Keratinocyte (primary cell): Measurements from ENCODE around the gene COMMD4. TPM values are rescaled to one million over a fixed set of nuclear protein-coding genes. Genes with fewer than 3 reads are reported as not detected.

Source experiments
- DNase-seq: peaks from one replicate; pipeline ENCODE4 v3.0.0-alpha.2; 2011; ENCODE audit warnings: low read depth, missing footprints, low spot score
- FAIRE-seq: peaks from 2 replicates; lab custom pipeline; 2011; peaks lifted over from hg19 to GRCh38; lab: Jason Lieb, UNC
- H2AFZ ChIP-seq: 2 replicates; pipeline ENCODE4 v1.6.0; 2012; ENCODE audit warnings: low read length, control low read depth, inconsistent platforms; ENCODE audit not compliant: control insufficient read depth
- H3K27ac ChIP-seq: 2 replicates; pipeline ENCODE4 v1.5.1; 2011; ENCODE audit warnings: low read length; ENCODE audit not compliant: control insufficient read depth, insufficient read depth
- H3K27me3 ChIP-seq: 3 replicates; pipeline ENCODE4 v1.6.0; 2011; ENCODE audit warnings: low read length; ENCODE audit not compliant: control insufficient read depth, insufficient read depth; ENCODE audit errors: extremely low read depth
- H3K36me3 ChIP-seq, 2 experiments: 2 replicates in 1 of 2; 3 replicates in 1 of 2; pipeline ENCODE4 v1.5.1; 2011; ENCODE audit warnings: low read length in 2 of 2, mild to moderate bottlenecking in 1 of 2; ENCODE audit not compliant: control insufficient read depth in 2 of 2, insufficient read depth in 2 of 2; ENCODE audit errors: extremely low read depth in 1 of 2
- H3K4me1 ChIP-seq: 3 replicates; pipeline ENCODE4 v1.5.1; 2011; ENCODE audit warnings: low read length; ENCODE audit not compliant: control insufficient read depth, insufficient read depth; ENCODE audit errors: extremely low read depth
- H3K4me2 ChIP-seq: 3 replicates; pipeline ENCODE4 v1.6.0; 2011; ENCODE audit warnings: low read depth, low read length; ENCODE audit not compliant: control insufficient read depth, insufficient read depth; ENCODE audit errors: extremely low read depth
- H3K4me3 ChIP-seq, 3 experiments: fragments of 200-600 bp in 1 of 3; sonication (generic) in 1 of 3; 2 replicates in 2 of 3; 3 replicates in 1 of 3; pipeline ENCODE4 v1.5.1; 2011 to 2016; ENCODE audit warnings: low read length in 3 of 3, mild to moderate bottlenecking in 3 of 3, control low read depth in 2 of 3, inconsistent platforms in 1 of 3, low read depth in 1 of 3, mixed read lengths in 1 of 3, mixed run types in 1 of 3, moderate library complexity in 1 of 3; ENCODE audit not compliant: control insufficient read depth in 2 of 3, insufficient read depth in 2 of 3; ENCODE audit errors: extremely low read depth in 1 of 3
- H3K79me2 ChIP-seq: 2 replicates; pipeline ENCODE4 v1.6.0; 2012; ENCODE audit warnings: low read length; ENCODE audit not compliant: control insufficient read depth, insufficient read depth
- H3K9ac ChIP-seq: 3 replicates; pipeline ENCODE4 v1.6.0; 2011; ENCODE audit warnings: low read length; ENCODE audit not compliant: control insufficient read depth, insufficient read depth; ENCODE audit errors: extremely low read depth
- H3K9me1 ChIP-seq: 3 replicates; pipeline ENCODE4 v1.6.0; 2011; ENCODE audit warnings: low read length; ENCODE audit not compliant: control insufficient read depth, insufficient read depth; ENCODE audit errors: extremely low read depth
- H3K9me3 ChIP-seq: 2 replicates; pipeline ENCODE4 v1.5.1; 2012; ENCODE audit warnings: low read depth, low read length; ENCODE audit not compliant: control insufficient read depth
- H4K20me1 ChIP-seq: 3 replicates; pipeline ENCODE4 v1.6.0; 2011; ENCODE audit warnings: low read length; ENCODE audit not compliant: control insufficient read depth, insufficient read depth; ENCODE audit errors: extremely low read depth
- EZH2 ChIP-seq: IDR thresholded peaks from one replicate; pipeline ENCODE4 v1.6.1; 2012; ENCODE audit warnings: inconsistent platforms, mild to moderate bottlenecking, low read length, moderate library complexity
- dilution Hi-C: fragments of 300-500 bp; cut with MboI; formaldehyde crosslinking; loops from one replicate; pipeline ENCODE4 v1.7.0; 2020; ENCODE audit warnings: low sequenced_read_pairs; ENCODE audit not compliant: extremely low pct_ligation_motif_present
- polyA plus RNA-seq, 5 experiments: library from polyadenylated mRNA; depleted of rRNA in 3 of 5; stranded (reverse) in 3 of 5; stranded (forward) in 1 of 5; unstranded in 1 of 5; fragments of >200 nt; gene quantifications; 1 replicate in 1 of 5; 2 replicates in 3 of 5; 3 replicates in 1 of 5; pipeline versions ENCODE4 v1.2.1 to v1.2.3, GENCODE V29; 2011 to 2012; ENCODE audit warnings: missing spikeins in 2 of 5, low read depth in 1 of 5, low replicate concordance in 1 of 5
- TF ChIP-seq, protein P1 (sequence below), 3 experiments: IDR thresholded peaks in 1 of 3; conservative IDR thresholded peaks in 1 of 3; optimal IDR thresholded peaks in 1 of 3; 2 replicates in 2 of 3; 3 replicates in 1 of 3; pipeline versions ENCODE3 to v1.5.1; 2011; ENCODE audit warnings: low read length in 3 of 3, mild to moderate bottlenecking in 3 of 3, moderate library complexity in 2 of 3, control low read depth in 1 of 3, inconsistent platforms in 1 of 3; ENCODE audit not compliant: insufficient read depth in 2 of 3; ENCODE audit errors: extremely low read depth in 1 of 3

COMMD4 gene
- polyA plus RNA-seq, 1 donor (not counting 4 experiments of a cell fraction or from before 2014, with no cell fraction given), result 48.2 TPM

DNA sequence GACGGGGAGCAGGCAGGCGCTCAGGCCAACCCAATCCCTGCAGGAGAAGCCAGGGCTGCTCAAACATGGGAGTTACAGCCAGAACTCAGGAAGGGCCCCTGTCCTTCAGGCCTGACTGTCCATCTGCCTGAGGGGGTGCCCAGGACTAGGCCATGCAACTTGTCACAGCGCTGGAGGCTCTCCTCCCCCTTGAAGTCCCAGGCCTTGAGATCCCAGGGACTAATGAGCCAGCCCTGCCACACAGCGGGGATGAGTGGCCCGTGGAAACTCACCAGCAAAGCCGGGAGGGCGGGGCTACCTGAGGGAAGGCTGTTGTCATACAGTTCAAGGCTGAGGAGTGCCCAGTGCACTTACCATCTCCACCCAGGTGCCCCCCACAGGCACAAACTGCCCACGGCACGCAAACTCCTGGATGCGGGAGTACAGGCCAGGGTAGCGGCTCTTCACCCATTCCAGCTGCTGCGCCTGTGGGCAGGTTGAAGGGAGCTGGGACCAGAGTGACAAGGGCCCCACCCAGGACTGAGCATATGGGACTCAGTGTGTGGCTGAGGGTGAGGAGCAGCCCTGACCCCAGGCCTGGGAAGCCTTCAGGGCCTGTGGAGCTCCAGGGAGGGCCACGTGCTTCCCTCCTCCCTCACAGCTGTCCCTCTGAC is 26.3 kb downstream of the COMMD4 start:
- Histone ChIP-seq H3K79me2 (no peaks in the 10 kb centered on the region), H3K27me3 (no peaks in the 10 kb centered on the region), H3K9ac (no peak overlapping the region), H3K36me3 (peaks cover 39 to 42% of the 10 kb centered on the region in 2 experiments), H3K9me3 (no peaks in the 10 kb centered on the region), H3K4me1 (peaks cover under 1% of the 10 kb centered on the region), H3K4me2 (no peak overlapping the region), H3K9me1 (no peaks in the 10 kb centered on the region), H4K20me1 (no peaks in the 10 kb centered on the region), H3K4me3 (no peak overlapping the region), H3K27ac (no peak overlapping the region), H2AFZ (no peak overlapping the region)
- DNase-seq (no peak), FAIRE-seq (no peak)
- dilution Hi-C loops, result no loop called here
- TF ChIP-seq, protein P1, sequence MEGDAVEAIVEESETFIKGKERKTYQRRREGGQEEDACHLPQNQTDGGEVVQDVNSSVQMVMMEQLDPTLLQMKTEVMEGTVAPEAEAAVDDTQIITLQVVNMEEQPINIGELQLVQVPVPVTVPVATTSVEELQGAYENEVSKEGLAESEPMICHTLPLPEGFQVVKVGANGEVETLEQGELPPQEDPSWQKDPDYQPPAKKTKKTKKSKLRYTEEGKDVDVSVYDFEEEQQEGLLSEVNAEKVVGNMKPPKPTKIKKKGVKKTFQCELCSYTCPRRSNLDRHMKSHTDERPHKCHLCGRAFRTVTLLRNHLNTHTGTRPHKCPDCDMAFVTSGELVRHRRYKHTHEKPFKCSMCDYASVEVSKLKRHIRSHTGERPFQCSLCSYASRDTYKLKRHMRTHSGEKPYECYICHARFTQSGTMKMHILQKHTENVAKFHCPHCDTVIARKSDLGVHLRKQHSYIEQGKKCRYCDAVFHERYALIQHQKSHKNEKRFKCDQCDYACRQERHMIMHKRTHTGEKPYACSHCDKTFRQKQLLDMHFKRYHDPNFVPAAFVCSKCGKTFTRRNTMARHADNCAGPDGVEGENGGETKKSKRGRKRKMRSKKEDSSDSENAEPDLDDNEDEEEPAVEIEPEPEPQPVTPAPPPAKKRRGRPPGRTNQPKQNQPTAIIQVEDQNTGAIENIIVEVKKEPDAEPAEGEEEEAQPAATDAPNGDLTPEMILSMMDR (optimal IDR thresholded peaks at IDR 0.05 in 1 of 3, IDR thresholded peaks at IDR 0.05 in 1 of 3, conservative IDR thresholded peaks at IDR 0.05 in 1 of 3; ENCODE audit: extremely low read depth in 1 of 3, insufficient read depth in 2 of 3, low read length in 3 of 3), result no peak
- TF ChIP-seq EZH2, result no peak

DNA sequence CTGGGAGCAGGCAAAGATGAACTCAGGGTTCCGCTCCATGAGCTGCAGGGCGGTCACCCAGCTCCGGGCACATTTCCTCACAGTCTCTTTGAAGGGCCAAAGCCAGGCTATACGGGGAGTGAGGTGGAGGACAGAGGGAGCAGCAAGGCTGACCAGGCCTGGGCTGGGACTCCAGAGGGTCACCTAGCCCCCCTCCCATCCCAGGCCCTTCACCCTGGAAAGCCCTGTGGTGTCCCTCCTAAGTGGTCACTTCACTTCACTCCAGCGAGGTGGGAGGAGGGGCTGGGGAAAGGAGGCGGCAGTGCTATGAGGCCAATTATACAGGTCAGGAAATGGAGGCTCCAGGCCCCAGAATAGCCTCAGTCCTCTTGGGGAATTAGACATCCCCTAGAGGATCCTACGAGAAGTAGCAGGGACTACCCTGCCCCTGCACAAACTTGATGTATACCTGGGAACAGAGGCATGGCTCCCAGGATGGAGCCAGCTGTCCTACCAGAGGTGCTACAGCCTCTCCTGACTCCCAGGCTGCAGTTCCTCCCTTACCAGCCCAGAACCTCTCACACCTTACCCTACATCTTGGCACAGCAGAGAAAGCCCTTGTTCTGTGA is 26.9 kb downstream of the COMMD4 start:
- Histone ChIP-seq H3K9me3 (no peaks in the 10 kb centered on the region), H3K4me1 (peaks cover 6% of the 10 kb centered on the region), H3K4me2 (no peak overlapping the region), H3K79me2 (peaks cover 4% of the 10 kb centered on the region), H3K27ac (no peak overlapping the region), H3K9me1 (no peaks in the 10 kb centered on the region), H3K36me3 (peaks cover 41 to 46% of the 10 kb centered on the region in 2 experiments), H3K9ac (no peak overlapping the region), H3K4me3 (no peak overlapping the region), H2AFZ (no peak overlapping the region), H4K20me1 (no peaks in the 10 kb centered on the region), H3K27me3 (no peaks in the 10 kb centered on the region)
- FAIRE-seq, result no peak
- dilution Hi-C loops, result no loop called here
- DNase-seq, result no peak
- TF ChIP-seq, protein P1 (optimal IDR thresholded peaks at IDR 0.05 in 1 of 3, IDR thresholded peaks at IDR 0.05 in 1 of 3, conservative IDR thresholded peaks at IDR 0.05 in 1 of 3; ENCODE audit: extremely low read depth in 1 of 3, insufficient read depth in 2 of 3, low read length in 3 of 3), result no peak
- no peak for TF ChIP-seq EZH2
